Measurements from ENCODE around the gene RAB11FIP4.

DNA sequence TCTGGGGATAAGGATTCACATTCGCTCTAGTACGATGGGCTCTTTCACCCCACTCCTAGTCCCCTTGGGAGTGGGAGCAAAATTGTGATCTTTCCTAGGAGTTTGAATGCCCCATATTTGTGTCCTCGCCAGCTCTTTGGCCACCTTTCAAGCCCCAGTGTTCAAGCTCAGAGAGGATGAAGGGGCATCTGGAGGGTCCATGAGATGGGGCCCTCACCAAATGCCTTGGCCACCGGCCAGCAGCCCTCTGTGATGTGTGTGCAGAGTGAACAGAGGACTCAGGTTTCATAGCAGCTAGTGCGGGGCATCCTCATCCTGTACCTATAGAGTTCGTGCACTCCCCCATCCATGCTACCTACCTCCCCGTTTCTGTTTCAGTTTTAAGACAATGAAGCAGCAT, 140.6 kb downstream of the RAB11FIP4 start:
- TF ChIP-seq EZH2phosphoT487 (IDR thresholded peaks at IDR 0.05; ENCODE audit: borderline replicate concordance): no peak
- TF ChIP-seq CTCF (IDR thresholded peaks at IDR 0.05 in 2 of 3, conservative IDR thresholded peaks at IDR 0.05 in 1 of 3; ENCODE audit: borderline replicate concordance in 1 of 3, insufficient read depth in 1 of 3, low read depth in 2 of 3, low read length in 2 of 3): no peak
- TF ChIP-seq EZH2 (IDR thresholded peaks at IDR 0.05): no peak
- TF ChIP-seq POLR2A (IDR thresholded peaks at IDR 0.05; ENCODE audit: borderline replicate concordance, extremely low read depth, insufficient read depth, insufficient read length): no peak
- no peak for TF ChIP-seq SP1 (IDR thresholded peaks at IDR 0.05; ENCODE audit: low read depth)
- TF ChIP-seq CEBPB (IDR thresholded peaks at IDR 0.05; ENCODE audit: low read depth): no peak
- no peak for TF ChIP-seq CBX3 (IDR thresholded peaks at IDR 0.05; ENCODE audit: low read depth)
- TF ChIP-seq JUND (IDR thresholded peaks at IDR 0.05): no peak
- TF ChIP-seq POLR2AphosphoS5 (IDR thresholded peaks at IDR 0.05; ENCODE audit: low read depth, low read length): no peak
- no peak for TF ChIP-seq REST (IDR thresholded peaks at IDR 0.05; ENCODE audit: low read depth)

Measured in HCT116 (cell line).